HPDE6-E6E7 (cell line): ENCODE measurements around the gene FREM1.

Experiments used
- DNase-seq: peaks from one replicate; pipeline ENCODE4 v3.0.0; 2011; ENCODE audit warnings: missing footprints; ENCODE audit errors: extremely low spot score

FREM1 gene

GRCh38 chr9:14761584-14761983 is 148.6 kb downstream of the FREM1 start:
- DNase-seq: no peak

- no peak for DNase-seq
Observed at GRCh38 chr9:14760060-14760459, 150.2 kb downstream of the FREM1 start.

GRCh38 chr9:14756291-14756690 is 153.9 kb downstream of the FREM1 start:
- no peak for DNase-seq

GRCh38 chr9:14752871-14753270 is 157.4 kb downstream of the FREM1 start:
- DNase-seq: no peak

- no peak for DNase-seq
Observed at GRCh38 chr9:14752271-14752670, 158.0 kb downstream of the FREM1 start.

GRCh38 chr9:14750821-14751220 is 159.4 kb downstream of the FREM1 start:
- no peak for DNase-seq

- no peak for DNase-seq
Observed at GRCh38 chr9:14749741-14750211, 160.5 kb downstream of the FREM1 start.

- DNase-seq: no peak
Observed at GRCh38 chr9:14748373-14748772, 161.9 kb downstream of the FREM1 start.

GRCh38 chr9:14747111-14747510 is 163.1 kb downstream of the FREM1 start:
- DNase-seq: peak; percentile 71

GRCh38 chr9:14746626-14747025 is 163.6 kb downstream of the FREM1 start:
- DNase-seq: no peak

- no peak for DNase-seq
Observed at GRCh38 chr9:14744768-14745167, 165.5 kb downstream of the FREM1 start.

- no peak for DNase-seq
Observed at GRCh38 chr9:14741369-14741768, 168.9 kb downstream of the FREM1 start.

GRCh38 chr9:14733133-14733532 is 177.1 kb downstream of the FREM1 start:
- no peak for DNase-seq

- no peak for DNase-seq
Observed at GRCh38 chr9:14731294-14731981, 178.8 kb downstream of the FREM1 start.

- DNase-seq: no peak
Observed at GRCh38 chr9:14730461-14730898, 179.7 kb downstream of the FREM1 start.

GRCh38 chr9:14723301-14723700 is 186.9 kb downstream of the FREM1 start:
- DNase-seq: no peak

GRCh38 chr9:14722391-14723035 is 187.7 kb downstream of the FREM1 start, which contains the start of gene CER1:
Gene CER1 (minus strand): TSS chr9:14722733. CDS start chr9:14722672, 61 bp downstream.
- no peak for DNase-seq

- no peak for DNase-seq
Observed at GRCh38 chr9:14719231-14719923, 190.9 kb downstream of the FREM1 start.

GRCh38 chr9:14715102-14715501 is 195.1 kb downstream of the FREM1 start:
- DNase-seq: no peak

- DNase-seq: peak; percentile 42
Observed at GRCh38 chr9:14713187-14713767, 197.0 kb downstream of the FREM1 start.

GRCh38 chr9:14710804-14711203 is 199.4 kb downstream of the FREM1 start:
- DNase-seq: no peak

GRCh38 chr9:14706530-14707140 is 203.6 kb downstream of the FREM1 start:
- DNase-seq: no peak
